GM23248 (cell line): ENCODE results near the gene TFEB. TPM values are rescaled to one million over a fixed set of nuclear protein-coding genes. Genes with fewer than 3 reads are reported as not detected.

Experiments used
- DNase-seq: peaks from one replicate; pipeline ENCODE4 v3.0.0-alpha.2; 2015
- H2AFZ ChIP-seq: fragments of 200-600 bp; sonication (generic); 2 replicates; pipeline ENCODE4 v1.6.1; 2016; ENCODE audit warnings: antibody characterized with exemption
- H3F3A ChIP-seq: fragments of 200-600 bp; sonication (generic); 2 replicates; pipeline ENCODE4 v1.6.1; 2016; ENCODE audit warnings: mild to moderate bottlenecking, antibody characterized with exemption, mixed run types; ENCODE audit not compliant: insufficient read depth
- H3K27ac ChIP-seq: fragments of 200-600 bp; sonication (generic); 2 replicates; pipeline ENCODE4 v1.5.1; 2016; ENCODE audit warnings: mild to moderate bottlenecking
- H3K27me3 ChIP-seq: fragments of 200-600 bp; sonication (generic); replicated peaks from 2 replicates; pipeline ENCODE4 v1.6.1; 2016; ENCODE audit warnings: mild to moderate bottlenecking; ENCODE audit not compliant: insufficient read depth
- H3K36me3 ChIP-seq: fragments of 200-600 bp; sonication (generic); 2 replicates; pipeline ENCODE4 v1.6.1; 2016; ENCODE audit warnings: low read depth, mild to moderate bottlenecking
- H3K4me1 ChIP-seq: fragments of 200-600 bp; sonication (generic); 2 replicates; pipeline ENCODE4 v1.6.1; 2016; ENCODE audit warnings: mild to moderate bottlenecking; ENCODE audit not compliant: insufficient read depth
- H3K4me2 ChIP-seq: fragments of 200-600 bp; sonication (generic); one replicate; pipeline ENCODE4 v1.6.1; 2016; ENCODE audit warnings: mild to moderate bottlenecking; ENCODE audit not compliant: unreplicated experiment
- H3K4me3 ChIP-seq: fragments of 200-600 bp; sonication (generic); 2 replicates; pipeline ENCODE4 v1.5.1; 2016; ENCODE audit warnings: mild to moderate bottlenecking
- H3K79me2 ChIP-seq: fragments of 200-600 bp; sonication (generic); 2 replicates; pipeline ENCODE4 v1.6.1; 2016; ENCODE audit warnings: mild to moderate bottlenecking; ENCODE audit not compliant: insufficient read depth
- H3K9ac ChIP-seq: fragments of 200-600 bp; sonication (generic); 2 replicates; pipeline ENCODE4 v1.6.1; 2016; ENCODE audit warnings: mild to moderate bottlenecking
- H3K9me2 ChIP-seq: fragments of 200-600 bp; sonication (generic); 2 replicates; pipeline ENCODE4 v1.6.1; 2016; ENCODE audit warnings: mixed run types, mild to moderate bottlenecking, moderate library complexity; ENCODE audit not compliant: insufficient read depth
- H3K9me3 ChIP-seq: fragments of 200-600 bp; sonication (generic); one replicate; pipeline ENCODE4 v1.6.1; 2017; ENCODE audit warnings: low read depth
- H4K20me1 ChIP-seq: fragments of 200-600 bp; sonication (generic); 2 replicates; pipeline ENCODE4 v1.6.0; 2016; ENCODE audit not compliant: insufficient read depth
- EZH2 ChIP-seq: fragments of 200-600 bp; sonication (generic); IDR thresholded peaks from 2 replicates; pipeline ENCODE4 v1.6.1; 2018; ENCODE audit warnings: antibody characterized with exemption, mild to moderate bottlenecking; ENCODE audit not compliant: insufficient read depth, poor library complexity, severe bottlenecking
- EZH2phosphoT487 ChIP-seq: fragments of 200-600 bp; sonication (generic); IDR thresholded peaks from 2 replicates; pipeline ENCODE4 v1.6.1; 2018; ENCODE audit warnings: antibody characterized with exemption, moderate library complexity, mild to moderate bottlenecking, low read depth; ENCODE audit not compliant: insufficient read depth
- WGBS, 2 experiments: methylation state at CpG; one replicate each; pipeline ENCODE4 v1.1.6; 2015 to 2017; ENCODE audit warnings: low lambda C conversion rate in 2 of 2, low coverage in 1 of 2; ENCODE audit errors: missing lambda C conversion rate in 2 of 2; 5-methylcytosine and 5-hydroxymethylcytosine counted together
- in situ Hi-C: fragments of 300-500 bp; cut with MboI; formaldehyde crosslinking; loops from 2 replicates; pipeline ENCODE4 v1.15.0; 2020
- polyA plus RNA-seq: library from polyadenylated mRNA; unstranded; fragments of >200 nt; fragmentation: Nextera tagmentation; extraction: Ambion mirVana; gene quantifications from 2 replicates; pipeline ENCODE4 v1.2.1, GENCODE V29; 2016
- total RNA-seq: library from RNA; depleted of rRNA; stranded (reverse); fragments of >200 nt; shearing (Covaris generic); gene quantifications from 2 replicates; pipeline ENCODE4 v1.2.3, GENCODE V29; 2014

The TFEB gene
- total and polyA plus RNA-seq, 2 experiments from 2014 or later = 5.5 to 5.7 TPM

GRCh38 chr6:41740366-41741162, 5.2 kb upstream of the TFEB start:
- Histone ChIP-seq H3K27me3 (no peaks in the 10 kb centered on the region), H4K20me1 (no peaks in the 10 kb centered on the region), H3K4me1 (no peaks in the 10 kb centered on the region; the same call in 1 of the 2 replicates), H3K79me2 (no peaks in the 10 kb centered on the region), H3K9me3 (no peaks in the 10 kb centered on the region), H3K4me3 (no peak overlapping the region), H2AFZ (no peak overlapping the region), H3K27ac (no peak overlapping the region), H3K36me3 (no peaks in the 10 kb centered on the region), H3F3A (no peaks in the 10 kb centered on the region), H3K9me2 (no peaks in the 10 kb centered on the region), H3K4me2 (no peak overlapping the region), H3K9ac (no peak overlapping the region)
- DNase-seq = no peak
- WGBS, 2 experiments = 80 to 83% methylated on average over 13 of the region's 13 CpGs
- in situ Hi-C loops = no loop called here
- TF ChIP-seq EZH2phosphoT487 = no peak
- TF ChIP-seq EZH2 = no peak

- no peaks in the 10 kb centered on the region for H3F3A ChIP-seq
- no peak overlapping the region for H3K9ac ChIP-seq
- H3K4me3 ChIP-seq = no peak overlapping the region
- in situ Hi-C loops = no loop called here
- H3K27ac ChIP-seq = no peak overlapping the region
- H3K9me2 ChIP-seq = no peaks in the 10 kb centered on the region
- H3K9me3 ChIP-seq = no peaks in the 10 kb centered on the region
- WGBS, 2 experiments = 69 to 70% methylated on average over 4 of the region's 4 CpGs
- no peaks in the 10 kb centered on the region for H3K36me3 ChIP-seq
- no peaks in the 10 kb centered on the region for H3K27me3 ChIP-seq
- no peaks in the 10 kb centered on the region for H3K79me2 ChIP-seq
- DNase-seq = no peak
- no peak overlapping the region for H3K4me2 ChIP-seq
- no peaks in the 10 kb centered on the region; the same call in 1 of the 2 replicates for H3K4me1 ChIP-seq
- H2AFZ ChIP-seq = no peak overlapping the region
- TF ChIP-seq EZH2 = no peak
- no peak for TF ChIP-seq EZH2phosphoT487
- no peaks in the 10 kb centered on the region for H4K20me1 ChIP-seq
Measured at GRCh38 chr6:41739041-41739440, 3.6 kb upstream of the TFEB start.

DNA sequence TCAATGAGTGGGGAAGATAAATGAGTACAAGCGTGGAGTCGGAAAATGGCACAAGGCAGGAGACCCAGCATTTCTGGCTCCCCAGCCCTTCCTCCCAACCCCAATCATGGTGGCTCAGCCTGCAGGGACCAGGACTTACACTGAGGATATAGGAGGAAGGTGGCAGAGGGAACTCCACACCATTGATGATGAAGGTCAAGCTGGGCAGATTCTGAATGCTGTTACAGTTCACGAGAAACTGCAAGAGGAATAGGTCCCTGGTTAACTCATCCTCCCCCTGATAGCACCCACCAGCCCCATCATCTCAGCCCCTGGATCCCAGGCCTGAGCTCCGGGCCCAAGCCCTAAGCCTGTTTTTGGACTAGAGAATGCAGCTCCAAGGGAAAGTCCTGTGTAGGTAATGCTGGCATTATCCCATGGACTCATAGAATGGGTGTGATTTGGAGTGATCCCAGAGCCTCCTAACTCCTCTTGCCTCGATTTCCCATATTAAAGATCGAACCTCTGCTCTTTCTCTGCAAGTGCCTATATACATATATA, 2.3 kb upstream of the TFEB start:
- WGBS, 2 experiments = 64 to 69% methylated on average over 6 of the region's 6 CpGs

DNA sequence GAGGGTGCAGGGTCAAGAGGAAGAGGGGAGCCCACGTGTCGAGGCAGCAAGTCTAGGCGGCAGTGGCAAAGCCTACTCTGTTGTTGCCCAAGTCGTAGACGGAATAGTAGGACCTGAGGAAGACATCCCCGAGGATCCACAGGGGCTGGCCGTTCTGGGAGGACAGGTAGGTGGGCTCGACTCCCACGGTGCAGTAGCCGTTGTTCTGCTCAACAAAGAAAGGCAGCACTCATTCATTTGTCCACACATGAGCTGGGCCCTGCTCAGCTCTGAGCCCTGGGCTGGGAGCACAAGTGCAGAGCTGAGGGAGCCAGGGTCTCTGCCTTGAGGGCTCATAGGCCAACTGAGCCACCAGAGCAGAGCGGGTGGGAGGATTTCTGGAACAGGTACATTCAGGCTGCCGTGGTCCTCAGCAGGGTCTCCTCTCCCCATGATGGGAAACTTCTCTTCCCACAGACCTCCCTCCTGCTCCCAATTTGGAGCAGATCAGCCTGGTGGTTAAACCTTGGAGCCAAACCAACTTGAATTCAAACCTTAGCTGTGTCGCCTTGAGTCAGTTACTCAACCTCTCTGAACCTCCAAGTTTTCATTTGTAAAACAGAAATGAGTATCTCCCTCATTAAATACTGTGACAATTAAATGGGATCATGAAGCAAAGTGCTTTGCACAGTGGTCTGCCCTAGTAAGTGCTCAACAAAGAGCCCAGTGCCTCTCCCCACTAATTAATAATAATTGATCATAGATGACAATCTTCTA, 1.6 kb upstream of the TFEB start:
- no peaks in the 10 kb centered on the region for H3K27me3 ChIP-seq
- no peak overlapping the region for H3K4me3 ChIP-seq
- no peak overlapping the region for H3K27ac ChIP-seq
- H3K4me2 ChIP-seq = no peak overlapping the region
- no peak overlapping the region for H2AFZ ChIP-seq
- no peak overlapping the region for H3K9ac ChIP-seq
- no peaks in the 10 kb centered on the region for H3K9me3 ChIP-seq
- H4K20me1 ChIP-seq = no peaks in the 10 kb centered on the region
- in situ Hi-C loops = no loop called here
- H3K36me3 ChIP-seq = no peaks in the 10 kb centered on the region
- H3K9me2 ChIP-seq = no peaks in the 10 kb centered on the region
- 0 out of 2 replicates have a peak, but pooled peaks cover 4% of the 10 kb centered on the region for H3F3A ChIP-seq
- DNase-seq = no peak
- H3K4me1 ChIP-seq = peaks cover 7% of the 10 kb centered on the region
- H3K79me2 ChIP-seq = peaks cover 7% of the 10 kb centered on the region; the same call in 1 of the 2 replicates
- TF ChIP-seq EZH2phosphoT487 = no peak
- TF ChIP-seq EZH2 = no peak
- 83 to 91% methylated on average over 12 to 13 of the region's 13 CpGs for WGBS, 2 experiments

More for the DNA sequence above, 2.3 kb upstream of the TFEB start:
- no peaks in the 10 kb centered on the region for H3K9me3 ChIP-seq
- no peaks in the 10 kb centered on the region for H4K20me1 ChIP-seq
- TF ChIP-seq EZH2 (no peak), EZH2phosphoT487 (no peak)
- peaks cover 6% of the 10 kb centered on the region for H3K4me1 ChIP-seq
- H3K9ac ChIP-seq = no peak overlapping the region
- no peak overlapping the region for H3K27ac ChIP-seq
- H3K9me2 ChIP-seq = no peaks in the 10 kb centered on the region
- 0 out of 2 replicates have a peak, but pooled peaks cover 4% of the 10 kb centered on the region for H3F3A ChIP-seq
- H3K4me2 ChIP-seq = no peak overlapping the region
- DNase-seq = no peak
- H3K79me2 ChIP-seq = peaks cover 4% of the 10 kb centered on the region; the same call in 1 of the 2 replicates
- no peak overlapping the region for H2AFZ ChIP-seq
- H3K27me3 ChIP-seq = no peaks in the 10 kb centered on the region
- no peak overlapping the region for H3K4me3 ChIP-seq
- H3K36me3 ChIP-seq = no peaks in the 10 kb centered on the region
- in situ Hi-C loops = no loop called here
